ENCODE measurements around the gene ORAI2. TPM values are rescaled to one million over a fixed set of nuclear protein-coding genes. Genes with fewer than 3 reads are reported as not detected.
"Not testable (repeated sequence)": the region's sequence is repeated elsewhere in the genome, so short reads cannot be mapped to it uniquely, and the experiment has no call there.

Gene ORAI2
- total RNA-seq, 6 experiments from 2014 or later: 1.2 to 4.2 (median 2.6) TPM

DNA sequence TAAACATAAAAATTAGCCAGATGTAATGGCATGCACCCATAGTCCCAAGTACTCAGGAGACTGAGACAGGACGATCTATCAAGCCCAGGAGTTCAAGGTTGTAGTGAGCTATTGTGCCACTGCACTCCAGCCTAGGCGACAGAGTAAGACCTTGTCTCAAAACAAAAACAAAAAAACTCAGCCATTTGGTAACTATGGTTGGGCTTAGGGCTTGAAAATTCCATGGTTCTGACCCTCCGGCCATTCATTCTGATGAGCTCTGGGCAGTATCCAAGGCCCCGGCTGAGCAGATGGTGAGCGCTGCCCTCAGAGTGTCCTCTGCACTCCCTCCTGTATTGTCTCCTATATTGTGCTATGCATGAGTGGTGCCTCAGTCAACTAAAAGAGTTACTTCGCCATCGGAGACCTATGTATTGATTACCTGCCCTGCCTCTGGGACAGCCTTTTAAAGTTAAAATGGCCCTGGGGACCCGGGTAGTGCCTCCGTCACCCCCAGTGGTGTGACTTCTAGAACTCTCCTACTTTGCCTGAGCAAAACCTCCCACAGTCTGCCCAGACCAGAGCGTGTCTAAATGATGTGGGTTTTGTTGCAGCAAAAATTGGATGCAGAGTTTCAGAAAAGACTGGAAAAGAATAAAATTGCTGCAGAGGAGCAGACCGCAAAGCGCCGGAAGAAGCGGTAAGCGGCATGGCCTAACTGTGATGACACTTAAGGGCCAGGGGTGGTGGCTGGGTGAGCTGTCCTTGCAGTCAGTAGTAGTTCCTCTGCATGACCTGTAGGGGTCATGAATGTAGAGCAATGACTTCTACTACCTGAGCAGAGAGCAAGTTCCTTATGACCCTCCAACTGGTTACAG lies 29.1 kb upstream of the ORAI2 start:
- 41% methylated on average over 8 of the region's 15 CpGs for WGBS (ENCODE audit: insufficient coverage, low coverage, low lambda C conversion rate, missing lambda C conversion rate)
- DNase-seq: peak in 1 of 3 donors; percentile 31
- no peaks in the 10 kb centered on the region for H3K27me3 ChIP-seq
- H3K36me3 ChIP-seq: peaks cover 0 to 93% (median 26%) of the 10 kb centered on the region in 4 donors
- TF ChIP-seq POLR2A (IDR thresholded peaks at IDR 0.05): no peak
- TF ChIP-seq, protein P1, sequence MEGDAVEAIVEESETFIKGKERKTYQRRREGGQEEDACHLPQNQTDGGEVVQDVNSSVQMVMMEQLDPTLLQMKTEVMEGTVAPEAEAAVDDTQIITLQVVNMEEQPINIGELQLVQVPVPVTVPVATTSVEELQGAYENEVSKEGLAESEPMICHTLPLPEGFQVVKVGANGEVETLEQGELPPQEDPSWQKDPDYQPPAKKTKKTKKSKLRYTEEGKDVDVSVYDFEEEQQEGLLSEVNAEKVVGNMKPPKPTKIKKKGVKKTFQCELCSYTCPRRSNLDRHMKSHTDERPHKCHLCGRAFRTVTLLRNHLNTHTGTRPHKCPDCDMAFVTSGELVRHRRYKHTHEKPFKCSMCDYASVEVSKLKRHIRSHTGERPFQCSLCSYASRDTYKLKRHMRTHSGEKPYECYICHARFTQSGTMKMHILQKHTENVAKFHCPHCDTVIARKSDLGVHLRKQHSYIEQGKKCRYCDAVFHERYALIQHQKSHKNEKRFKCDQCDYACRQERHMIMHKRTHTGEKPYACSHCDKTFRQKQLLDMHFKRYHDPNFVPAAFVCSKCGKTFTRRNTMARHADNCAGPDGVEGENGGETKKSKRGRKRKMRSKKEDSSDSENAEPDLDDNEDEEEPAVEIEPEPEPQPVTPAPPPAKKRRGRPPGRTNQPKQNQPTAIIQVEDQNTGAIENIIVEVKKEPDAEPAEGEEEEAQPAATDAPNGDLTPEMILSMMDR (IDR thresholded peaks at IDR 0.05): peak; percentile 60 to 71 (median 62)
- H3K27ac ChIP-seq: no peak overlapping the region
- no peaks in the 10 kb centered on the region for H3K9me3 ChIP-seq
- intact Hi-C loops (cut with DNase I): no loop called here
- H3K4me1 ChIP-seq: no peaks in the 10 kb centered on the region
- no peak overlapping the region for H3K4me3 ChIP-seq
- ATAC-seq: peak; percentile 96 to 99 (median 98)

DNA sequence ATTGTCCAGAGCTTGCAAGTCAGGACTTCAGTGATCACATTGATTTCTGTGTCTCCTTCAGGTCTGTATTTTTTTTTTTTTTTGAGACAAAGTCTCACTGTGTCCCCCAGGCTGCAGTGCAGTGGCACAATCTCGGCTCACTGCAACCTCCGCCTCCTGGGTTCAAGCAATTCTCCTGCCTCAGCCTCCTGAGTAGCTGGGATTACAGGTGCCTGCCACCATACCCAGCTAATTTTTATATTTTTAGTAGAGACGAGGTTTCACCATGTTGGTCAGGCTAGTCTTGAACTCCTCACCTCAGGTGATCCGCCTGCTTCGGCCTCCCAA lies 28.6 kb upstream of the ORAI2 start:
- H3K9me3 ChIP-seq; intact Hi-C loops (cut with DNase I); ATAC-seq; H3K27ac ChIP-seq; H3K4me1 ChIP-seq; H3K4me3 ChIP-seq; H3K27me3 ChIP-seq; DNase-seq: not testable (repeated sequence)
- WGBS (ENCODE audit: insufficient coverage, low coverage, low lambda C conversion rate, missing lambda C conversion rate): 91% methylated on average over 5 of the region's 5 CpGs
- H3K36me3 ChIP-seq: peaks cover 0 to 93% (median 24%) of the 10 kb centered on the region in 4 donors

DNA sequence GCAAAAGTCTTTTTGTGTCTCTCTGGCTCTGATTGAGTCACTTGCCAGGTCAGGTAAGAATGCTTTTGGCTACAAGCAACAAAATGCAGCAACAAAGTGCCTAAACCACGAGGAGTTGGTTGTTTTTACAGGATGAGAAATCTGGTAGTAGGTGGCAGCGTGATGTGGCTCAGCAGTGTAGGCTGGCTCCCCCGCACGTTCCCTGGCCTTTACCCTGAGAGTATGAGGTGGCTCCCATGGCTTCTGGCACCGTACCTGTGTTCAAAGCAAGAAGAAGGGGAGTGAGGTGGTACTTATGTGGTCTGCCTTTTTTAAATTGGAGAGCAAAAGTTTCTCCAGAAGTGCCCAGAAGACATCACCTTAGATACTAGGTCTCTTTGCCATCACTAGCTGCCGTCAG lies 25.5 kb upstream of the ORAI2 start:
- no peaks in the 10 kb centered on the region for H3K27me3 ChIP-seq
- TF ChIP-seq, protein P1 (IDR thresholded peaks at IDR 0.05): no peak
- TF ChIP-seq POLR2A (IDR thresholded peaks at IDR 0.05): no peak
- H3K4me1 ChIP-seq: no peaks in the 10 kb centered on the region
- ATAC-seq (no peak), DNase-seq (no peak)
- WGBS (ENCODE audit: insufficient coverage, low coverage, low lambda C conversion rate, missing lambda C conversion rate): 100% methylated on average over 3 of the region's 6 CpGs
- H3K36me3 ChIP-seq: peaks cover 0 to 72% (median 17%) of the 10 kb centered on the region in 4 donors
- no peaks in the 10 kb centered on the region for H3K9me3 ChIP-seq
- no peak overlapping the region for H3K27ac ChIP-seq
- no peak overlapping the region for H3K4me3 ChIP-seq
- intact Hi-C loops (cut with DNase I): no loop called here

DNA sequence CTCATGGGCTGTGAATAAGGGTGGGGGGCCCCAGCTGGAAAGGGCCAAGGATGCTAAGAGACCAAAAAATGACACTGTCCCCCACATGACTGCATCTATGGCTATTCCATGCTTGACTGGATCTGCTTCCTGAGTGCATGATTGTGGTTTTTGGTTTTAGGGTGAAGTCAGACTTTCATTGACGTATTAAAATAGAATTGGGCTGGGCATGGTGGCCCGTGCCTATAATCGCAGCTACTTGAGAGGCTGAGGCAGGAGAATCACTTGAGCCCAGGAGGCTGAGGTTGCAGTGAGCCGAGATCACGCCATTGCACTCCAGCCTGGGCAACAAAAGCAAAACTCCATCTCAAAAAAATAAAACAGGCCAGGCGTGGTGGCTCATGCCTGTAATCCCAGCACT lies 24.8 kb upstream of the ORAI2 start:
- H3K36me3 ChIP-seq: peaks cover 0 to 73% (median 17%) of the 10 kb centered on the region in 4 donors
- H3K27me3 ChIP-seq; H3K27ac ChIP-seq; DNase-seq; H3K4me1 ChIP-seq; H3K4me3 ChIP-seq; H3K9me3 ChIP-seq; ATAC-seq; intact Hi-C loops (cut with DNase I): not testable (repeated sequence)
- WGBS (ENCODE audit: insufficient coverage, low coverage, low lambda C conversion rate, missing lambda C conversion rate): 83% methylated on average over 1 of the region's 6 CpGs

DNA sequence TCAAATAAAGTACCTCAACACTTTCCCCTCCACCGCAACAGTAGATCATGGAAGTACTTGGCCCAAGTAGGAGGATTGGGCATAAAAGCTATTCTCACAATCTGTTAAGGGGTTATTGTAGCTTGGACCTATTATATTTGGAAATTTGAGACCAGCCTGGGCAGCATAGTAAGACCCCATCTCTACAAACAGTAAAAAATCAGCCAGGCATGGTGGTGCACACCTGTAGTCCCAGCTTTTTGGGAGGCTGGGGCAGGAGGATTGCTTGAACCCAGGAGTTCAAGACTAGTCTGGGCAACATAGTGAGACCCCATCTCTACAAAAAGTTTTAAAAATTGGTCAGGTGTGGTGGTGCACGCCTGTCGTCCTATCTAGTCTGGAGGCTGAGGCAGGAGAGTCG lies 24.0 kb upstream of the ORAI2 start:
- intact Hi-C loops (cut with DNase I): no loop called here
- Histone ChIP-seq H3K27ac (no peak overlapping the region), H3K27me3 (no peaks in the 10 kb centered on the region), H3K9me3 (no peaks in the 10 kb centered on the region), H3K4me1 (no peaks in the 10 kb centered on the region), H3K4me3 (no peak overlapping the region), H3K36me3 (peaks cover 0 to 68% (median 17%) of the 10 kb centered on the region in 4 donors)
- TF ChIP-seq, protein P1 (IDR thresholded peaks at IDR 0.05): no peak
- TF ChIP-seq POLR2A (IDR thresholded peaks at IDR 0.05): no peak
- no peak for ATAC-seq
- WGBS (ENCODE audit: insufficient coverage, low coverage, low lambda C conversion rate, missing lambda C conversion rate): 100% methylated on average over 2 of the region's 4 CpGs
- DNase-seq: no peak

All from right lobe of liver (tissue), 6 donors.